GM12872 (cell line): Measurements from ENCODE around the gene FOXP1.

Experiments used
- TF ChIP-seq, protein P1 (sequence below): IDR thresholded peaks from 3 replicates; pipeline ENCODE4 v1.5.1; 2011; ENCODE audit warnings: low read depth, mild to moderate bottlenecking, low read length, moderate library complexity; ENCODE audit not compliant: insufficient read depth

The FOXP1 gene

DNA sequence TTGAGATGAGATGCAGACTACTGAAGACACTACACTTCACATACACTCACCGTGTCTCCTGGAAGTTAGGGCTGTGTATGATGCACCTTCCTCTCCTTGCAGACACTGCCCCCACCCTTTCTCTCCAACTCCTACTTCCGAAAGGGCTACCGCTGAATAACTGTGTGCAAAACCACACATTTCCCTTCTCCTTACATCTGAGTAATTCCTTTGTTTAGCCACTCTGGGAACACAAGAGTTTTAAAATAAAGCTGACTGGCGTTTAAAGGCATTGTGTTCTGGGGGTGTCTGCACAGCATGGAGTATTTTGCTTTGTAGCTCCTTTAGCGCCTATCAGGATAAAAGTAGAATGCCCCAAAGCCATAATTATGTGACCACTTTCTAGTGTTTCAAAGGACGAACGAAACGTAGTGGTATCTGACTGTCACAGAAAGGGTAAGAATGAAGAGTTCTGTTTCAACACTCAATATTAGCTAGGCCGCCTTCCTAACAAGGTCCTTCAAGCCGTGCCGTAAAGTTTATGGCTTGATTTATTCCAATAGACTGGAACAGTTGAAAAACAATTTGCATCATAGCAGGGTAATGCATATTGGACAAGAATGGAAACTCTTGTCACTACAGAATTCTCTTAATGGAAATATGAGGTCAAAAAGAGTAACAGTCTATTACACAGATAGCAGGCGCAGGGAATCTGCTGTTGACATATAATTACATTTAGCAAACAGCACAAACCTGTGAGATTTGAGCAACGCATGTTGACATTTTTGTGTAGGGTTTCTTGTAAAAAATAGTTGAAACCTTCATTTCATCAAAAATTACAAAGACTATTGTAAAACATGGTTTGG, 619.9 kb downstream of the FOXP1 start:
- TF ChIP-seq, protein P1, sequence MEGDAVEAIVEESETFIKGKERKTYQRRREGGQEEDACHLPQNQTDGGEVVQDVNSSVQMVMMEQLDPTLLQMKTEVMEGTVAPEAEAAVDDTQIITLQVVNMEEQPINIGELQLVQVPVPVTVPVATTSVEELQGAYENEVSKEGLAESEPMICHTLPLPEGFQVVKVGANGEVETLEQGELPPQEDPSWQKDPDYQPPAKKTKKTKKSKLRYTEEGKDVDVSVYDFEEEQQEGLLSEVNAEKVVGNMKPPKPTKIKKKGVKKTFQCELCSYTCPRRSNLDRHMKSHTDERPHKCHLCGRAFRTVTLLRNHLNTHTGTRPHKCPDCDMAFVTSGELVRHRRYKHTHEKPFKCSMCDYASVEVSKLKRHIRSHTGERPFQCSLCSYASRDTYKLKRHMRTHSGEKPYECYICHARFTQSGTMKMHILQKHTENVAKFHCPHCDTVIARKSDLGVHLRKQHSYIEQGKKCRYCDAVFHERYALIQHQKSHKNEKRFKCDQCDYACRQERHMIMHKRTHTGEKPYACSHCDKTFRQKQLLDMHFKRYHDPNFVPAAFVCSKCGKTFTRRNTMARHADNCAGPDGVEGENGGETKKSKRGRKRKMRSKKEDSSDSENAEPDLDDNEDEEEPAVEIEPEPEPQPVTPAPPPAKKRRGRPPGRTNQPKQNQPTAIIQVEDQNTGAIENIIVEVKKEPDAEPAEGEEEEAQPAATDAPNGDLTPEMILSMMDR, result no peak

DNA sequence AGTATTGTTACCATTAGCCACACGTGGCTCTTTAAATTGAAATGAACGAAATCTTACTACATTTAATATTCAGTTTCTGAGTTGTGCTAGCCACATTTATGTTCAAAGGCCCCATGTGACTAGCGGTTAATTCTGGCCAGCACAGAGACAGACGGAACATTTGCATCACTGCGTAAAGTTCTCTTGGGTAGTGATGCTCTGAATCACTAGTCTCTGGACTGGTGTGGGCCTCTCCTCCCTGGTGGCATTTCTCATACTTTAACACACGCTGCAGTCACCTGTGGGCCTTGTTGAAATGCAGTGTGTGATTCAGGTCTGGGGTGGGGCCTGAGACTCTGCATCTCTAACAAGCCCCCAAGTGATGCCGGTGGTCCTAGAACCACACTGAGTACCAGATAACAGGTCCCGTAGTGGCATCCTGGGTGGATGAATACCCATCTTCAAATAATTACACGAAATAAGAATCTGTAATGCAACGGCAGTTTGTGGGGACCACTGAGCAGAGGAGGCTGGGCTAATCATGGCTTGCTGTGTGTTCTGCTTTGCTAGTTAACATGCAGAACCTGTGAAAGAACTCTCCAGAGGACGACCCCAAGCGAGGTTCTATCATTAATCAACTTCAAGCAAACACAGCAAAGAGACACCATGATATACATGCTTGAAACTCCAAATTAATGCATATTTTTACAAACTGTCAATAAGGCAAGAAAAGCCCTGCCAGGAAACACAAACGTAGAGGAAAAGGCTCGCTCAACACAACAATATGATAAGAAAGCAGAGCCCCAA, 623.8 kb downstream of the FOXP1 start:
- TF ChIP-seq, protein P1, result no peak

DNA sequence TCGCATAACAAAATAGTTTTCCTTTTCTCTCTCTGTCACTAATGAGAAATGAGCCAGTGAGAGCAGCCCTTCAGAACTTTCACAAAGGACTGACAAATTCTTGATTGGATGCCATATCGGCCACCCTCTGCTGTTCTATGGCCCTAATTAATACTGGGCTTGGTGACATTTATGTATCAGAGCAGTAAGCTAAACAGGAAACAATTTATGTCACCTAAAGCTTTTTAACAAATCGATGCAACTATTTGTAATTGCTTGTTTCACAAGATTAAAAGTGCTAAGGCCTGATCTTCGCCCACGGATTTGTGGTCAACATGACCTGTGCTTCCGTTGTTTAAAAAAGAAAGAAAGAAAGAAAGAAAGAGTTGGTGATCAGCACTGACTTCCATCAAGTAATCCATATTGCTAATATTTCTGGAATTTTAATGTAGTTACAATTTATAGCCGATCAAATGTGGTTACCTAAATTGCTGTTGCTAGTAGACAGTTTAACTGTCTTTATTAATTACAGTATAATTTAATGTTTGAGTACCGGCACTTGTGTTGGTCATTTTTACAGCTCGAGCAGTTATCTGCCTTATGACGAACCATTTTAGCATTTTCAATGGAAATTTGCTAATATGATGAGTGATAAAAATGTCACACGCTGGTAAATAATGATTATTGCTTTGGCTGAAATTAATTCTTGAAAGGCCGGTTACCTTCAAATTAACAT, 631.3 kb downstream of the FOXP1 start:
- TF ChIP-seq, protein P1, result no peak

DNA sequence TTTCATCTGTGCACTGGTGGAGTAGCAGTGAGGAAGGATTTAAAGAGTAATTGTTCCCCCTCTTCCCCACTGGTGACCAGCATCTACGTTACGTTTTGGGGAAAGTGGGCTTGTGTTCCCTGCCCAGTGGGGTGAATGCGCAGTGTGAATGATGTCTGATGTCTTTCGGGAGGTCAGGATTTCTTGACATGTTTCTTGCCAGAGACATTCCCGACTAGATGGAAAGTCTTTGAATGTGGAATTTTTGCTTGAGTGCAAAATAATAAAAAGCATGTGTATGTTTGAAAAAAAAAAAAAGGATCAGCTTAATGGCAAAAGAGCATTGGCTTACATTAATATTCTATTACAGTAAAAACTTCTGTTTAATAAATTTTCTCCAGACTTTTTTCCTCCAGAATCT, 632.2 kb downstream of the FOXP1 start:
- TF ChIP-seq, protein P1, result no peak

DNA sequence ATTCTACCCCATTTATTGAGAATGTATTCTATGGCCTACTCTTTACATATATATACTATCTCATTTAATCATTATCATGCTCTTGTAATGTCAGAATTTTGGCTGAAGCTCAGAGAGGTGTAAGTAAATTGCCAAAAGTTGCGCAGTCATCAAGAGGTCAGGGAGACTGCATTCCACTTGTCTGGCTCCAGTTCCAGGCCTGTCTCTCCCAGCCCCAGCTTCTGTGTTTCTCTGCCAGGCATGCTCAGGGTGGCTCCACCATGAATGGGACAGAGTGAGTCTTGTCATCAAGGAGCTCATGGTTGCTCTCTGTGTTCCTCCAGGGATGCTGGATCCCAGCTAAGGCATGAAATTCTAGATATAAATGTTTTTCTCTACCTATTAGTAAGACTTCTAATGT, 635.9 kb downstream of the FOXP1 start:
- TF ChIP-seq, protein P1, result no peak

DNA sequence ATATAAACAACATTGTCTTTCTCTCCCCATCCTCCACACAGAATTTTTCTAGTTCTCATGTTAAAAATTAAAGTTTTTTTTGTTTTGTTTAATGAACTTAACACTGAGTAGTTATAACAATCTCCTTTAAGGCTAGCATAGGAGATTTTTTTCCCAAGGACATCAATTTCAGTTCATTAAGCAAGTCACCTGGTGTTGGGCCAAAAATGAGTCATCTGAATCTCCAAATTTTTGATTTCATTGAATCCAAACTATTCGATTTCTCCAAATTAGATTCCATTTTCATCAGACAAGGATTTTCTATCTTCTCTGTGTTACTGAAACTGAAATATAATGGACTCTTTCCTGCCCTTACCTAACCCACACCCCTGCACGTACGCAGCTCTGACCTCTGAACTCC, 639.6 kb downstream of the FOXP1 start:
- TF ChIP-seq, protein P1, result no peak
